Measurements from ENCODE around the gene CALHM6. TPM values are rescaled to one million over a fixed set of nuclear protein-coding genes. Genes with fewer than 3 reads are reported as not detected.

Gene CALHM6
- total and polyA plus RNA-seq, 2 of the 8 experiments (the other 6 are each of a cell fraction or from before 2014, with no cell fraction given), result 0.93 to 1.8 TPM

DNA sequence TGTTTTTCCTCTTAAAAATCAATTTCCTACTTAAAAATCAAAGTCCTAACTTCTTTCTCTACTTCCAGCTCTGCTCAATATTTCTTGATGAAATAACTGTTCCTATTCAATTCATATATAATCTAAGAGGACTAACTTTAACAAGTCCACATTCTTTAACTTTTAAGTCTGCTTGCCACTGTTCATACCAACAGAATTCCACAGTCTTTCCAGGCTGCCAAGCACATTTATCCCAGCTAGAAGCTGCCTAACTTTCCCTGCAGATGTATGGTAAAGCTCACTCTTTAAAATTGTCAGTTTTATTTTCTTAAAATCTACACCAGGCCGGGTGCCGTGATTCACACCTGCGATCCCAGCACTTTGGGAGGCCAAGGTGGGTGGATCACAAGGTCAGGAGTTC, 11.5 kb downstream of the CALHM6 start:
- H4K20me1 ChIP-seq (replicated peaks in 1 of 2; ENCODE audit: control insufficient read depth in 1 of 2, insufficient read depth in 2 of 2, low read length in 2 of 2), result no peaks in the 10 kb centered on the region
- H4K5ac ChIP-seq (ENCODE audit: insufficient read length, low read depth, low read length), result no peak overlapping the region
- no peak for TF ChIP-seq GTF2F1 (IDR thresholded peaks at IDR 0.05; ENCODE audit: borderline replicate concordance, low read depth, low read length)
- no peak for TF ChIP-seq ZNF274 (IDR thresholded peaks at IDR 0.05; ENCODE audit: borderline replicate concordance, extremely low read depth, low read length)
- TF ChIP-seq EGR1 (IDR thresholded peaks at IDR 0.05; ENCODE audit: borderline replicate concordance, low read depth, low read length), result no peak
- no peak for TF ChIP-seq POU5F1 (IDR thresholded peaks at IDR 0.05; ENCODE audit: low read depth, low read length)
- no peak for TF ChIP-seq RBBP5 (IDR thresholded peaks at IDR 0.05; ENCODE audit: borderline replicate concordance, low read depth, low read length)
- no peak for TF ChIP-seq CREB1 (IDR thresholded peaks at IDR 0.05)
- TF ChIP-seq KDM5A (IDR thresholded peaks at IDR 0.05; ENCODE audit: low read length), result no peak
- TF ChIP-seq YY1 (IDR thresholded peaks at IDR 0.05; ENCODE audit: low read depth, low read length), result no peak
- no peak for TF ChIP-seq BCL11A (IDR thresholded peaks at IDR 0.05; ENCODE audit: low read depth in 2 of 2, low read length in 2 of 2)
- TF ChIP-seq CHD1 (IDR thresholded peaks at IDR 0.05; ENCODE audit: low read depth, low read length), result no peak
- TF ChIP-seq EZH2 (IDR thresholded peaks at IDR 0.05; ENCODE audit: low read depth, low read length, severe bottlenecking), result no peak
- TF ChIP-seq, protein P1, sequence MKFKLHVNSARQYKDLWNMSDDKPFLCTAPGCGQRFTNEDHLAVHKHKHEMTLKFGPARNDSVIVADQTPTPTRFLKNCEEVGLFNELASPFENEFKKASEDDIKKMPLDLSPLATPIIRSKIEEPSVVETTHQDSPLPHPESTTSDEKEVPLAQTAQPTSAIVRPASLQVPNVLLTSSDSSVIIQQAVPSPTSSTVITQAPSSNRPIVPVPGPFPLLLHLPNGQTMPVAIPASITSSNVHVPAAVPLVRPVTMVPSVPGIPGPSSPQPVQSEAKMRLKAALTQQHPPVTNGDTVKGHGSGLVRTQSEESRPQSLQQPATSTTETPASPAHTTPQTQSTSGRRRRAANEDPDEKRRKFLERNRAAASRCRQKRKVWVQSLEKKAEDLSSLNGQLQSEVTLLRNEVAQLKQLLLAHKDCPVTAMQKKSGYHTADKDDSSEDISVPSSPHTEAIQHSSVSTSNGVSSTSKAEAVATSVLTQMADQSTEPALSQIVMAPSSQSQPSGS (IDR thresholded peaks at IDR 0.05; ENCODE audit: low read length), result no peak
- H3K79me1 ChIP-seq (ENCODE audit: low read depth, low read length), result no peaks in the 10 kb centered on the region
- no peak overlapping the region for H2BK5ac ChIP-seq (ENCODE audit: low read depth, low read length)
- H3K27ac ChIP-seq (ENCODE audit: low read depth, low read length), result no peak overlapping the region
- H2BK120ac ChIP-seq (replicated peaks; ENCODE audit: low read depth, low read length), result no peak overlapping the region
- H3K23ac ChIP-seq (ENCODE audit: insufficient read length), result no peak overlapping the region
- no peak overlapping the region for H3K4ac ChIP-seq (replicated peaks; ENCODE audit: insufficient read length, low read depth, low read length)
- 93% methylated on average over 3 of the region's 3 CpGs; no CpG with 5 or more reads in 1 of the 2 experiments for WGBS, 2 experiments (ENCODE audit: extremely low coverage in 1 of 2, insufficient coverage in 1 of 2, insufficient read length in 1 of 2, insufficient replicate concordance in 2 of 2, low coverage in 1 of 2, low lambda C conversion rate in 2 of 2, missing lambda C conversion rate in 1 of 2)
- no peak overlapping the region for H2BK12ac ChIP-seq (ENCODE audit: low read depth, low read length)
- H3K4me3 ChIP-seq (ENCODE audit: extremely low read depth in 1 of 4, insufficient read depth in 2 of 4, low read depth in 3 of 4, low read length in 4 of 4), result no peak overlapping the region
- H3K18ac ChIP-seq (ENCODE audit: extremely low read depth, low read length), result no peak overlapping the region
- H2AK5ac ChIP-seq (ENCODE audit: low read depth, low read length), result no peak overlapping the region
- no peak overlapping the region for H2BK20ac ChIP-seq (ENCODE audit: low read length)
- H2AFZ ChIP-seq (ENCODE audit: low read length), result no peak overlapping the region
- no peaks in the 10 kb centered on the region for H3K4me1 ChIP-seq (replicated peaks in 1 of 4; ENCODE audit: control insufficient read depth in 3 of 4, insufficient read depth in 4 of 4, low read length in 3 of 4)
- DNase-seq (ENCODE audit: low read depth in 1 of 2, low spot score in 2 of 2), result no peak
- no peaks in the 10 kb centered on the region for H3K23me2 ChIP-seq (ENCODE audit: low read depth, low read length)
- no peaks in the 10 kb centered on the region for H3K27me3 ChIP-seq (replicated peaks in 1 of 4; ENCODE audit: control insufficient read depth in 3 of 4, extremely low read depth in 1 of 4, insufficient read depth in 3 of 4, low read length in 3 of 4)
- no peak overlapping the region for H3K56ac ChIP-seq (replicated peaks; ENCODE audit: insufficient read length, low read depth, low read length)
- no peak overlapping the region for H3K14ac ChIP-seq (ENCODE audit: insufficient read length)
- ChIA-PET POLR2A (ENCODE audit: partially characterized antibody) (no interaction called here), CTCF (ENCODE audit: partially characterized antibody) (interaction anchor here (1.0 kb wide), 1 partner anchor 8 kb away, joined by 3 read pairs; no protein-coding TSS in a partner anchor)
- H3K79me2 ChIP-seq (ENCODE audit: control insufficient read depth in 1 of 2, insufficient read depth in 2 of 2, low read length in 2 of 2), result no peaks in the 10 kb centered on the region
- H3K9ac ChIP-seq (replicated peaks in 1 of 4; ENCODE audit: extremely low read depth in 1 of 4, low read depth in 3 of 4, low read length in 3 of 4), result no peak overlapping the region
- no peak overlapping the region for H3K4me2 ChIP-seq (ENCODE audit: insufficient read depth in 1 of 2, low read depth in 2 of 2, low read length in 2 of 2)
- no peak for FAIRE-seq
- no peak overlapping the region for H4K91ac ChIP-seq (replicated peaks; ENCODE audit: insufficient read length, low read length)
- no peaks in the 10 kb centered on the region for H3K36me3 ChIP-seq (ENCODE audit: control insufficient read depth in 2 of 4, insufficient read depth in 4 of 4, low read length in 3 of 4)
- no peaks in the 10 kb centered on the region for H3K9me3 ChIP-seq (ENCODE audit: insufficient read depth in 2 of 2, low read depth in 1 of 2, low read length in 1 of 2)
- no peak overlapping the region for H2BK15ac ChIP-seq (ENCODE audit: low read length)
- no peak overlapping the region for H4K8ac ChIP-seq (ENCODE audit: extremely low read depth, insufficient read depth, low read length)

Data from H1 (cell line).